Stimulated activated CD8-positive, alpha-beta memory T cell treated with anti-CD3 and anti-CD28 coated beads, Interleukin-4, amount 100 ng/mL, for 24 hours (primary cell): ENCODE measurements around the gene ANKZF1.
A peak's percentile ranks its signal among the peaks of the same experiment; 100 is the strongest.

Experiments
- DNase-seq: peaks from one replicate; pipeline ENCODE4 v3.0.0-alpha.2; 2020; ENCODE audit warnings: low read depth

ANKZF1 gene

DNA sequence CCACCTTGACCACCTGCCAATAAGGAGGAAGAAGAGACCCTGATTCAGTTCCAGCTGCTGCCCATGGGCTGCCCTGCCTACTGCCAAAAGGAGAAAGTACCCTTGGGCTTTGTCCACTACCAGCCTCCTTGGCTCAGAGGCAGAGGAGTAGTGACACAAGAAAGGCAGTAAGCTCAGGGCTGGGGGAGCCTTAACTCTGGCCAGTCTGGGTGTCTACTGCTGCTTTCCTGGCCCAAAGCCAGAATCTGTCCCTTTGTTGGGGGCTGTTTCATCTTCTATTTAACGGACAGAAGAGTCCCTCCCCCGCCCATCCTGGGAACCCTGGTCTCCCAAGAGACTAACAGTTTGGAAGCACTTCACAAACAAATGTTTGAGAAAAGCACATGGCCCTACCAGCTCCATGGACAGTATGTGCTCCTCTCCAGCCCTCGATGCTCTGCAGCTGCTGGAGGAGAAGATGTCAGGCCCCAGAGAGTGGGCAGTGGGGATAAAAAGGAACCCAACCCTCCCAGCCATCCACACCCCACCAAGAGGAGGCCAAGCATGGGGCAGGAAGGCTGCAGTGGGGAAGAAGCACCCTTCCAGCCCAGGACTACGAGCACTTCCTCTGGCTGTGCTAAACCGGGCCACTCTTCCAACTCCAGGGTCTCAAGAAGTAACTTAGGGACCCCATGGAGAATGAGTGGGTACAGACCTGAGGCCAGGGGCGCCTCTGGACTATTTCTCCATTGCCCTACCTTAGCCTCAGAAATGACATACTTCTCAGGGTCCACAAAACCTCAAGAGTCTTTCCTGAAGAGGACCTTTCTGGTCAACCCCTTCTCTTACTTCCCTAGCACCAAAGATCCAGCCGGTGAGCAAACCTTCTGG lies 1.3 kb upstream of the ANKZF1 start:
- no peak for DNase-seq

- no peak for DNase-seq
Observed at GRCh38 chr2:219228911-219229304, 698 bp upstream of the ANKZF1 start.

DNA sequence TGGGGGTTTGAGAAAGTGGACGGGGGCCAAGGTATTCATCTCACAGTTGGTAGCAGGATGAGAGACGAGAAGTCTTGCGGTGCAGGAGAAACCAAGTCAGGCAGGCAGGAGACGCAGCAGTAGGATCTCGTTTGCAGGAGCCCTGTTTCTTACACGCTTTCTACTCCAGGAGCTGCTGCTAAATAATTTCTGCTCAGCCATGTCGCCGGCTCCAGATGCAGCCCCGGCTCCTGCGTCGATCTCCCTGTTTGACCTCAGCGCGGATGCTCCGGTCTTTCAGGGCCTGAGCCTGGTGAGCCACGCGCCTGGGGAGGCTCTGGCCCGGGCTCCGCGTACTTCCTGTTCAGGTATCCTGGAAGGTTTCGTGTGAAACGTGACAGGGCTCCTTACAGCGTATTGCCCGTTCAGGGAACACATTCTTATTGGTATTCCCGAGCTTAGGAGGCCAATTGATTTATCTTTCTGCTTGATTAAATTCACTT lies 494 bp downstream of the ANKZF1 start:
- no peak for DNase-seq

- no peak for DNase-seq
Observed at GRCh38 chr2:219234331-219234730, 4.7 kb downstream of the ANKZF1 start.

GRCh38 chr2:219243291-219243761 lies 13.7 kb downstream of the ANKZF1 start:
- no peak for DNase-seq

GRCh38 chr2:219244789-219245147 lies 15.2 kb downstream of the ANKZF1 start:
- DNase-seq: no peak

- peak; percentile 90 for DNase-seq
Observed at GRCh38 chr2:219245148-219245898, 15.7 kb downstream of the ANKZF1 start, which contains the start of the genes GLB1L and STK16. Gene GLB1L, minus strand, starts transcription at chr2:219245444. Its CDS starts 1,871 bp downstream, at chr2:219243573. Gene STK16, plus strand, starts transcription at chr2:219245479. Its CDS starts 521 bp downstream, at chr2:219246000.

GRCh38 chr2:219245899-219246230 lies 16.3 kb downstream of the ANKZF1 start:
- no peak for DNase-seq

DNA sequence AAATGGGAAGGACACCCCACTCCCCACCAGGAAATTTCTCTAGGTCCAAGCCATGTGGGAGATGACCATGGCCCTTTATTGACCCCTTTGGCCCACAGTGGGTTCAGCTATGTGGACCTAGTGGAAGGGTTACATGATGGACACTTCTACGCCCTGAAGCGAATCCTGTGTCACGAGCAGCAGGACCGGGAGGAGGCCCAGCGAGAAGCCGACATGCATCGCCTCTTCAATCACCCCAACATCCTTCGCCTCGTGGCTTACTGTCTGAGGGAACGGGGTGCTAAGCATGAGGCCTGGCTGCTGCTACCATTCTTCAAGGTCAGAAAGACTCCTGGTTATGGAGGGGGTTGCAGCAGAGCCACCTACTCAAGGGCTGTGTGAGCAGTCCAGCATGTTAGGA lies 17.0 kb downstream of the ANKZF1 start:
- DNase-seq: no peak

DNA sequence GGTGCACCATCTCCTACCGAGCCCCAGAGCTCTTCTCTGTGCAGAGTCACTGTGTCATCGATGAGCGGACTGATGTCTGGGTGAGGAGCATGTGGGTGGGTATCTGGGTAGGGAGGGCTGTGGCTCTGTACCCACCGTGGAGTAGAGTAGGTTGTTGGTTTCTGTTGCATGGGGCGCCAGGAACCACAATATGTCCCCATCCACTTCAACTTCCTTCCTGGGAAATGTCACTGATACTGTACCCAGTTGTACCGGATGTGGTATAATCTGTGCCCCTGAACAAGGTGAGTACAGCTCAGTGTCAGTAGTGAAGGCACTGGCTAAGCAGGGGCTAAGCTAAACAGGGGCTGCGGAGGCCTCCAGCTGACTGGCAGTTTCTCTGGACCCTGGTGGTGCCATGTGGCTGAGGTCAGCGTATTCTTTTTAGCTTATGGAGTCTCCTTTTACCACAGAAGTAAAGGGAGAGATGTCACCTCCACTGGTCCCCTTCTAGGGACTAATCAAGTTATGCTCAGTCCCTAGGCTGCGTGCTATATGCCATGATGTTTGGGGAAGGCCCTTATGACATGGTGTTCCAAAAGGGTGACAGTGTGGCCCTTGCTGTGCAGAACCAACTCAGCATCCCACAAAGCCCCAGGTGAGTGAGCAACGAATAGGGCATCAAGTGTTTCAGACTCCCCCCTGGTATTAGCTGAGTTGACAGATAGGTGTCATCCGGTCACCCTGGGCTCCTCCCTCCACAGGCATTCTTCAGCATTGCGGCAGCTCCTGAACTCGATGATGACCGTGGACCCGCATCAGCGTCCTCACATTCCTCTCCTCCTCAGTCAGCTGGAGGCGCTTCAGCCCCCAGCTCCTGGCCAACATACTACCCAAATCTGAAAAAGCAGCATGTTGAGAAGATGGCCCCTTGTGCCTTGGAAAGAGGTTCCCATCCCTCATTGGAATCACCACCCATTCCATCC lies 18.4 kb downstream of the ANKZF1 start:
- peak; percentile 42 for DNase-seq

GRCh38 chr2:219248845-219249202 lies 19.2 kb downstream of the ANKZF1 start:
- DNase-seq: no peak

DNA sequence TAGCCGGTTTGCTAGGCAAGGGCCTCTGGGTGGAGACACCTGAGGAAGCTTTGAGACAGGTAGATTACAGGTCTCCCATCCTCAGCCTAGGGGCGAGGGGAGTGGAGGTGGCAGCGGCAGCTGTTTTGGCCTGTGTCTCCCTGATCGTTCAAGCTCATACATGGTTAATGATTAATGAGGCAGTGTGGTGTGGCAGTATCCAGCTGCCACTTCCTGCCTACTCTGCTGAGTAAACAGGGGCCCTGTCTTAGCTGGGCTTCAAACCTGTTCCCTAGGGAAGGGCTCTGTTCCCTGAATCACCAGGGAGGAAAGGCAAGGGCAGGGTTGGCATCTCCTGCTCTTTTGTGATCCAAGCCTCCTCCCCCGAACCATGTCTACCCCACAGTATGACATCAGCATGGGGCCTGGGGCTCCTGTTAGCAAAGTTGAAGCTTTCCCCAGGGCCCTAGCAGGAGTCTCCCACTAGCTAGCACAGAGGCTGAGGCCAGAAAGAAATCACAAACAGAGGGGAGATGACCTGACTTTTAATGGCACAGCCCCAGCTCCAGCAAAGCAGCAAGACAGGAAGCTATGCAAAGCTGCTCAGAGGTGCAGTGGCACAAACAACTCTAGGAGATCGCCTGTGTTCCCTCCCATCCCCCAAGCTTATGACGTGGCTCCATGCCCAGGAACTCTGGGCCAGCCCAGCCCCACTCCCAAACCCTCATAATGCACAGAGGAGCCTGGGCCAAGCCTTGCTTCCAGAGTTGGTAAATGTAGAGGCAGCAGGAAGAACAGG lies 19.8 kb downstream of the ANKZF1 start:
- no peak for DNase-seq

- no peak for DNase-seq
Observed at GRCh38 chr2:219250049-219250781, 20.6 kb downstream of the ANKZF1 start.

- DNase-seq: no peak
Observed at GRCh38 chr2:219251656-219252055, 22.1 kb downstream of the ANKZF1 start.

- no peak for DNase-seq
Observed at GRCh38 chr2:219252084-219252483, 22.5 kb downstream of the ANKZF1 start.

GRCh38 chr2:219252570-219252899 lies 22.9 kb downstream of the ANKZF1 start:
- no peak for DNase-seq

DNA sequence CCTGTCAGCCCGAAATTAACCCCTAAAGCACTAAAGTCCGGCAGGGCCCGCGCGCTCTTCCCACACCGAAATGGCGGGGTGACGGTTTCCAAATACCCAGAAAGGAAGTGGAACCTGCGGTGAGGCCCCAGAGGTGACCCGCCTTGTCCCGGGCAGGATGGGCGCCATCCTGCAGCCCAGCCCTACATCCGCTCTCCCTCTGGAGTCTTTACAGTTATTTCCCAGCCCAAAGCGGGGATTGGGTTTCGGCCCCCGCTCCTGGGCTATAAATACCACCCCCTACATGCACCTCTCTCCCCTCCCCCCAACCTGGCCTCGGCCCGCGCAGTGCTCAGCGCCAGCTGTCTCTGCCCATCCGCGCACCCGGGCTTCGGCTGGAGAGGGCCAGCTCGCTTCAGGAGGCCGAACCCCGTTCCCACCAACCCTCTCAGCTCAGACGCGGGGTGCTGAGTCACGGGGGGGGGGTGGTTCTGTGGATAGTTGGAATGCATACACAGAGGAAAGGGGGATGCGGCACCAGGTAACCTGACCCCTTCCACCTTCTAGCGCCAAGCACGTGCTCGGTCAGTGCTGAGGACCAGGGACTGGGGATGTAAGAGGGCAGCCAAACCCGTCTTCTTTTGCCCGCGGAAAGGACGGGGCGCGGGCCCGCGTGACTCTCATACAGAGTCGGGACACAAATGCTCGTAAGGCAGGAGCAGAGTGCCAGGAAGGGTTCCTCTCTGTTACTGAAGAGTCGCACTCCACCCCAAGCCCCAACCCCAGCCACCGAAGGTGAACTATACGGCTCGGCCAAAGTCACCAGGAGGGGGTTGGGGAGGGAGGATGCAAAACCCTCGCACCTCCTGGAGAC lies 23.5 kb downstream of the ANKZF1 start, which contains the start of gene TUBA4B:
Gene TUBA4B, plus strand, starts transcription at position 344 of the 853 bp plus-strand sequence. Its CDS starts 165 bp downstream, at position 509.
- no peak for DNase-seq

DNA sequence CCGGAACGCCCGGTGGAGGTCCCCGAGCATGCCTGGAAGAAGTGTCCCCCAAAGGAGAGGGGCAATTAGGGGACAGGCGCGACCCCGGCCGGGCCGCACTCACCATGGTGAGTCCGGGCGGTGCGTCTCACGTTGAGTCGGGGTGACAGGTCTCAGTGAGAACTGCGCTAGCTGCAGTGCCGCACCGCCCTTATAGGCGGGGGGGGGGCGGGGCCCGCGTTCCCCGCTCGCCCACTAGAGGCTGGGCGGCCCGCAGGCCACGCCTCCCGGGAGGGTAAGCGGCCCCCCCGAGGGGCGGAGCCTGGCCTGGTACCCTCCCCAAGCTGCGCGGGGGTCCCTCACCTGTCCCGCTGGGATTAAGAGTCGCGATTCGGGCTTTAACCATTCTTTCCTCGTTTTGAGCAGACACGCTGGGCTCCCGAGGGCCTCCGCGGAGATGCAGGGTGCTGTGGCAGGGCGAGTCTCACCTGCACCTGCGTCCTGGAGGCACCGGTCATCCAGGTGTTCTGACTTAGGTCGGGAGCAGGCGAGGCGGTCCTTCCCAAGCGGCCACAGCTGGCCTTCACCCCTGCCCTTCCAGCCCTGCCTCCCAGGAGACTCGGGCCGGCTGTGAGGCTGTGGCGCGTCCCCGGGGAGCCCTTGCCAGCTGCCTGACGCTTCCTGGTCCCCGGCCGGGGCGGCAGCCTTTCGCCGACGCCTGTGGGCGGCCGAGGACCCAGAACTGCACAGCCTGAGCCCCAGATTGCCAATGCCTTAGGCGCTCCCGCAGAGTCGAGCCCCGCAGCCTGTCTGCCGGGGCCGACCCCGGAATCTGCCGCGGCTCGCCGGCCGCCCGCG lies 24.4 kb downstream of the ANKZF1 start, which contains the start of gene TUBA4A:
Gene TUBA4A, minus strand, starts transcription at position 166 of the 837 bp plus-strand sequence. Its CDS starts 60 bp downstream, at position 106.
- peak; percentile 84 for DNase-seq
